Activated CD8-positive, alpha-beta memory T cell treated with anti-CD3 and anti-CD28 coated beads, Interleukin-2, amount 50 U/mL, for 24 hours (primary cell): ENCODE results near the gene PABPN1L.
"Not testable (repeated sequence)": the region's sequence is repeated elsewhere in the genome, so short reads cannot be mapped to it uniquely, and the experiment has no call there.

Source experiments
- DNase-seq: peaks from one replicate; pipeline ENCODE4 v3.0.0-alpha.2; 2020; ENCODE audit errors: extremely low read depth

The PABPN1L gene

GRCh38 chr16:88901718-88902337 is 35.4 kb upstream of the PABPN1L start:
- DNase-seq: no peak

DNA sequence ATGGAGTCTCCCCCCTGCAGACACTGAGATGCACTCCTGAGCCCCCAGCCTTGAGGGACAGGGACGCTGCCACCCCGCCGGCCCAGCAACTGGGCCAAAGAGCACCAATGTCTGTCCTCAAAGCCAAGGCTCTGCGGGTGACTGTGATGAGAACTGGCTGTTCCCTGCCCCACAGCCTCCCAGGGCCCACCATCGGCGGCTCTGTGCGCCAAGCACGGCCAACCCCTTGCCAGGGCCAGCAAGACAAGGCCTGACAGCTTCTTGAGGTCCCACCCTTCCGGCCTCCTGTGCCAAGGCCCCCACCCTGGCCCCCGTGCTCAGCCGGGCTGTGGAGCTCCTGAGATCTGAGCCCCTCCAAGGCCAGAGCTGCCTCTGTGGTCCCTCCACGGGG is 34.2 kb upstream of the PABPN1L start:
- DNase-seq: no peak

- no peak for DNase-seq
Measured at GRCh38 chr16:88899901-88900661, 33.6 kb upstream of the PABPN1L start.

DNA sequence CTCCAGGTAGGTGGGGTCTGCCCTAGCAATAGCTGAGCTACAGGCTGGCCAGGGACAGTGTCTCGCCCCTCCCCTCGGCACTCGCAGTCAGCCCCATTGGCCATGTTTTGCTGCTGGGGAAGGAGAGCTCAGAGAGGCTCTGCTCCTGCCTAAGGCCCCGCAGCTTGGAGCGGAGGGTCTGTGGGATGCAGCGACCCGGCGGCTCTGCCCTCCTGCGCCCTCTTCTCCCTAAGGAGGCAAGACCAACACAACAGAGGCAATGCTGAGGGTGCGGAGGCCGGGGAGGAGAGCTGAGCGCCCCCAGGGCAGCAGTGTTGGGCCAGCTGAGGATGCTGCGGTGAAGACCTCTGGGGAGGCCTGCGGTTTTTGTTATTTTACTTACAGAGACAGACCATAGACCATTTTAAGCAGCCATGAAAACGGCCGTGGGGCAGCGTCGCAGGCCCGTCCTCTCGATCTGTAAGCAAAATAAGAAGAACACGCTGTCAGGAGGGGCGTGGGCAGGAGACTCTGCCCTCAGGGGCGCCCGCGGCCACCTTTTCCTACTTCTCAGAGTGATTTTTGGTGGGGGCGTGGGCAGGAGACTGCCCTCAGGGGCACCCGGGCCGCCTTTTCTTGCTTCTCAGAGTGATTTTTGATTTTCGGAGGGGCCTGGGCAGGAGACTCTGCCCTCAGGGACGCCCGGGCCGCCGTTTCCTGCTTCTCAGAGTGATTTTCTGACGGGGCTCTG is 31.4 kb upstream of the PABPN1L start:
- DNase-seq: no peak

- no peak for DNase-seq
Measured at GRCh38 chr16:88896238-88897070, 30.0 kb upstream of the PABPN1L start.

DNA sequence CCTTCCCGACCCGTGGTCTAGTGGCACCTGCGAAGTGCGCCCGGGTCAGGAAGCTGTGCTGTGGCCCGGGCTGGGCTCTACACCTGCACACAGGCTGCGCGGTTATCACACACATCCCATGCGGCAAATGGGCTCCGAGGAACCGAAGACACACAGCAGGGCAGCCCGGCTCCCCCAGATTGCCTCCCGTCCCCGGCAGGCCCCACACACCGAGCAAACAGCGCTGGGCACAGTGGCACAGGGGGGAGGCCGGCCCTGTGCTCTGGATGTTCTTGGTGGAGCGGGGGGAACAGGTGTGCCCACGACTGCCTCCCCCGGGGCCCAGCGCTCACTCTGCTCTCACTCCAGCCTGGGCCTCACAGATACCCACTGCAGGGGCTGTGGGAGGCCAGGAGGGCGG is 28.9 kb upstream of the PABPN1L start:
- DNase-seq: no peak

GRCh38 chr16:88894681-88895300 is 28.3 kb upstream of the PABPN1L start:
- DNase-seq: no peak

GRCh38 chr16:88894266-88894665 is 27.8 kb upstream of the PABPN1L start:
- not testable (repeated sequence) for DNase-seq

- DNase-seq: no peak
Measured at GRCh38 chr16:88893127-88893968, 26.9 kb upstream of the PABPN1L start.

DNA sequence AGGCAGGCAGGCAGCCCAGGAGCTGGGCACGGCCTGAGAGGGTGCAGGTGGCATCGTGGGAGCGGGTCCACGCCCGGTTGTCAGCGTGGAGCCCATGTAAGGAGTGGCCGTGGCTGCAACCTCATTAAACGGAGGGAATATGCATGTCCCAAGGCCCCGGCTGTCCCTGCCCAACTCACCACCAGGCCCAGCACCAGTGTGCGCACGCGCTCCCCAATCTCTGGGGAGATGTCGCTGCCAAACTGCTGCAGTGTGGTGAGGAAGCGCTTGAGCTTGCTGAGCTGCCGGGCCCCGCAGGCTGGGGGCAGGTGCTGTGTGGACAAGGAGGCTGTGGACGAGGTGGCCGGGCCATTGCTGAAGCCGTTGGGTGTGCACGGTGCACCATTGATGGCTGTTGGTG is 25.6 kb upstream of the PABPN1L start:
- no peak for DNase-seq

DNA sequence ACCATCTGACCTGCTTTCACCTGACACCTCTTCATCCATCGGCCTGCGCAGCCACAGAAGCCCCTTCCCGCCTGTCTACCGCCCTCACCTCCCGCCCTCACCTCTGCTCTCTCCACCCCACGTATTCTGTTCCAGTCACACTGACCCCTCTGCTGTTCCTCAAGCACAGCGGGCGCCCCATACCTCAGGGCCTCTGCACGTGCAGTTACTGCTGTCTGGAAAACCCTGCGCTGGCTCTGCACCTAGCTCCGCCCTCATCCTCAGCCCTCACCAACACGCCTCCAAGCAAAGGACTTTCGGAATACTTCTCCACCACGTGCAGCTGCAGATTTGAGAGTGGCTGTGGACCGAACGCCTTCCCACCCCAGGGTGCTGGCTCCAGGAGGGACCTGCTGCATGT is 24.6 kb upstream of the PABPN1L start:
- DNase-seq: no peak

DNA sequence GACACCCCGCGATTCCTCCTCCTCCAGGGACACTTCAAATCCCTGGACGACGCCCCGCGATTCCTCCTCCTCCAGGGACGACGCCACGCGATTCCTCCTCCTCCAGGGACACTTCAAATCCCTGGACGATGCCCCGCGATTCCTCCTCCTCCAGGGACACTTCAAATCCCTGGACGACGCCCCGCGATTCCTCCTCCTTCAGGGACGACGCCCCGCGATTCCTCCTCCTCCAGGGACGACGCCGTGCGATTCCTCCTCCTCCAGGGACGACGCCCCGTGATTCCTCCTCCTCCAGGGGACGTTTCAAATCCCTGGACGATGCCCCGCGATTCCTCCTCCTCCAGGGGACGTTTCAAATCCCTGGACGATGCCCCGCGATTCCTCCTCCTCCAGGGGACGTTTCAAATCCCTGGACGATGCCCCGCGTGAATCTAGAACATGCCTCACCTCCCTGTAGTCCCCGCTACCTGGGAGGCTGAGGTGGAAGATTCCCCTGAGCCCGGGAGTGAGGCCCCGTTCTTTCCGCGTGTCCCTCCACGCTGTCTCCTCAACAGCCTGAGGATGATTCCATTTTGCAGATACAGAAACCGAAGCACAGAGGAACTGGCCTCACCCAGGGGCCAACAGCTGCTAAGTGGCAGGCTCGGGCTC is 23.4 kb upstream of the PABPN1L start:
- DNase-seq: not testable (repeated sequence)

DNA sequence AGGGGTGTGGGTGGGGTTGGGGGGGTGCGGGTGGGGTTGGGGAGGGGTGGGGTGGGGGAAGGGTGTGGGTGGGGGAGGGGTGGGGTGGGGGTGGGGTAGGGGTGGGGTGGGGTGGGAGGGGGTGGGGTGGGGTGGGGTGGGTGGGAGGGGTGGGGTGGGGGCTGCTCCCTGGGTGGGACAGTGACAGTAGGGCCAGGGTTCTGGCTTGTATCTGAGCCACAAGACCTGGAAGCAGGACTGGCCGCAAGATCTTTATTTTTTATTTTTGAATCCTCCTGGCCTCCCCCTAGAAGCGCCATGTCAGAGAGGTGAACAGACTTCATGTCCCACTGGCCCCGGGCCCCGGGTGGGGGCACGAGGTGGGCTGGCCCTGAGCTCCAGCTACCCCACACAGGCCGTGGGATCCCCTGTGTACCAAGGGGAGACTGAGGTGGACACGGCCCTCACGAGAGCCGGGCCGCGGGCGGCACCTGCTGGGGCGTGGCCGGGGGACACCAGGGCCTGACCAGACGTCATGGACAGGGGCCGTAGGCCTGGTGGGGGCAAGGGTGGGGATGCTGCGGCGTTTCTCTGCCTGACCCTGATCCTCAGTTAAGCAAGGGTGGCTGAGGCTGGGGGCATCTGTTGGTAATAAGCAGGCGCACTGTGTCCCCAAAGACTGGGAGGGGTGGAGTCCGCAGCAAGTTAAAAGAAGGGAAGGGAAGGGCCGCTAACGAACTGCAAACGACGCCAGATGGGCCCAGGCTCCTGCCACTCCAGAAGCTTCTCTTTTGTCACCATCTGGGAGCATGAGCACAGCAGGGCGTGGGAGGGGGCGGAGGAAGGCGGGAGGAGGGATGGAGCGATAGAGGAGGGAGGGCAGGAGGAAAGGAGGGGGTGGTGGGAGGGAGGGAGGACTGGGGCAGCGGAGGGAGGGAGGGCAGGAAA is 22.3 kb upstream of the PABPN1L start:
- DNase-seq: no peak

DNA sequence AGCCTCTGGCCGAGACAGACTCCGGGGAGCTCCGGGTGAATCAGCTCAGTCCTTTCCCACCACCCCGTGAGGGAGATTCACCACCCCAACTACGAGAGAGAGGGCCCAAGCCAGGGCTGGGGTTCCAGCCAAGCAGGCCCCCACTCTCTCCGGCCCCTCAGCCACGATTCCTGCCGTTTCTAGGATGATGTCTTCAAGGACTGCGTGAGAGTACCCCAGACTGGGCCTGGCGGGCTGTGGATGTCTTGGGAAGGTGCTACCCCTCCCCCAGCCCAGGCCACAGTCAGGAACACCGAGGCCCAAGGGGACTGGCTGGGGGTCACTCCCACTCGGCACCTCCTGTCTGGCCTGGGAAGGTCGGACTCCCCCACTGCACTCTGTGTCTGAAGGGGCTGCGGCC is 21.6 kb upstream of the PABPN1L start:
- no peak for DNase-seq

DNA sequence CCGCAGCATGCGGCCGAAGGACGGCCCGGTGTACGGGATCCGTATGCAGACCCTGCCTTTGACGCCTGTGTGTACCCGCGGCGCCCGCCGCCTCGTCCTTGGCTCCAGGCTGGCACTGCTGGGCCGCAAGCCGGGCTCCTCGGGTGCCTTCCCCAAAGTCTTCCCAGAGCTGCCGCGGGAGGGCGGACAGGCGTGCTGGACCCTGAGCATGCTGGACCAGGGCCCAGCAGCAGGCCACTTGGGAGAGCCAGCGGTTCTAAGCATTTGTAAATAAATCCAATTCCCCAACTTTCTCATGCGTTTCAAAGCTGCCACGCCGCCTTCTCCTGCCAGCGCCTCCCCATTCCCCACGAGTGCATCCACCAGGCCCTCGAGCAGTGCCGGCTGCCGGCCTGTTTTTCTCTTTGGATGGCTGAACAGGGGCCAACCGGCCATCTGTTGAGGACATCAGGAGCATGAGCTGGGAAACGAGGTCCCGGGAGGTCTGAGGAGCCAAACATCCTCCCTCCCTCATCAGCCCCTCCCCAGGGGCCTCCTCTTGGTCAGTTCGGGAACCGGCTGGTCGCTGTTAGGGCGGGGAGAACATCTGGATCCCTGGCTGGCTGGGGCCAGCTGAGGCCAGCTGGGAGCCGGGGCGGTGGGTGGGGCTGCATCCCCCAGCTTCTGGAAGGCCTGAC is 20.5 kb upstream of the PABPN1L start:
- DNase-seq: no peak

GRCh38 chr16:88886420-88886844 is 20.0 kb upstream of the PABPN1L start:
- no peak for DNase-seq

- DNase-seq: no peak
Measured at GRCh38 chr16:88885693-88886280, 19.3 kb upstream of the PABPN1L start.
